DOHH2 (cell line): ENCODE results near the gene TEX35.

Experiments
- EZH2phosphoT487 ChIP-seq: fragments of 200-600 bp; sonication (generic); IDR thresholded peaks from 2 replicates; pipeline ENCODE4 v1.6.1; 2017; ENCODE audit warnings: borderline replicate concordance, mild to moderate bottlenecking, antibody characterized with exemption, low read length, moderate library complexity, mixed read lengths
- TF ChIP-seq, protein P1 (sequence below): fragments of 200-600 bp; sonication (generic); IDR thresholded peaks from one replicate; pipeline ENCODE4 v1.5.1; 2014; ENCODE audit warnings: antibody characterized with exemption, mild to moderate bottlenecking, low read depth, low read length; ENCODE audit not compliant: poor library complexity, severe bottlenecking

DNA sequence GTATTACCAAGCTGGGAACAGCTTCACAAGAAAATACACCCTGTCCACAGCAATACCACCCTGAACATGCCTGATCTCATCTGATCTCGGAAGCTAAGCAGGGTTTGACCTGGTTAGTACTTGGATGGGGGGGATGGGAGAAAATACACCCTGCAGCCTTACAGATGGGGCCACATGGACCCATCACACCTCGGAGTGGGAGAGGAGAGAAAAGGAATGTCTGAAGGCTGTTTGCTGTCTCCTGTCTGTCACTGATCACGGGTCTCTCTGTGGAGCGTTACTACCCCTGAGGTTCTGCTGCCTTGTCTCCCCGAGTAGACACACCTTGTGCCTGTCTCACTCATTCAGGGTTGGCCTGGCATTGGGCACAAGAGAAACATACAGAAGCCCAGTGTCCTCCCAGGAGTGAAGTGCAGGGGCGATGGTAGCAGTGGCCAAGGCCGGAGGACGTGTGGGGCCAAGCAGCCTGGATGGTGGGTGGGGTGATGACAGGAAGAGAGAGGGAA lies 48.0 kb downstream of the TEX35 start:
- TF ChIP-seq, protein P1, sequence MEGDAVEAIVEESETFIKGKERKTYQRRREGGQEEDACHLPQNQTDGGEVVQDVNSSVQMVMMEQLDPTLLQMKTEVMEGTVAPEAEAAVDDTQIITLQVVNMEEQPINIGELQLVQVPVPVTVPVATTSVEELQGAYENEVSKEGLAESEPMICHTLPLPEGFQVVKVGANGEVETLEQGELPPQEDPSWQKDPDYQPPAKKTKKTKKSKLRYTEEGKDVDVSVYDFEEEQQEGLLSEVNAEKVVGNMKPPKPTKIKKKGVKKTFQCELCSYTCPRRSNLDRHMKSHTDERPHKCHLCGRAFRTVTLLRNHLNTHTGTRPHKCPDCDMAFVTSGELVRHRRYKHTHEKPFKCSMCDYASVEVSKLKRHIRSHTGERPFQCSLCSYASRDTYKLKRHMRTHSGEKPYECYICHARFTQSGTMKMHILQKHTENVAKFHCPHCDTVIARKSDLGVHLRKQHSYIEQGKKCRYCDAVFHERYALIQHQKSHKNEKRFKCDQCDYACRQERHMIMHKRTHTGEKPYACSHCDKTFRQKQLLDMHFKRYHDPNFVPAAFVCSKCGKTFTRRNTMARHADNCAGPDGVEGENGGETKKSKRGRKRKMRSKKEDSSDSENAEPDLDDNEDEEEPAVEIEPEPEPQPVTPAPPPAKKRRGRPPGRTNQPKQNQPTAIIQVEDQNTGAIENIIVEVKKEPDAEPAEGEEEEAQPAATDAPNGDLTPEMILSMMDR, result no peak
- TF ChIP-seq EZH2phosphoT487, result no peak
